Upper lobe of left lung (tissue), 4 donors: ENCODE results near the gene WDR6.

Source experiments
- EP300 ChIP-seq, 4 donors: sonication (generic); formaldehyde crosslinking; IDR thresholded peaks; one replicate each; pipeline ENCODE4 v1.5.1; 2017; ENCODE audit warnings: antibody characterized with exemption in 4 of 4, control low read depth in 2 of 4
- POLR2A ChIP-seq, 4 donors: fragments of 450-650 bp; IDR thresholded peaks; one replicate each; pipeline ENCODE4 v1.5.1; 2016 to 2017; ENCODE audit warnings: antibody characterized with exemption in 4 of 4, mild to moderate bottlenecking in 2 of 4
- POLR2AphosphoS5 ChIP-seq, 2 donors: sonication (generic); formaldehyde crosslinking; IDR thresholded peaks; one replicate each; pipeline ENCODE4 v1.5.1; 2017; ENCODE audit warnings: antibody characterized with exemption in 2 of 2
- TF ChIP-seq, protein P1 (sequence below), 6 experiments: fragments of 450-650 bp in 4 of 6; fragments of 200-600 bp in 2 of 6; sonication (generic) in 2 of 6; IDR thresholded peaks; one replicate each; pipeline ENCODE4 v1.5.1; 2016 to 2019; ENCODE audit warnings: antibody characterized with exemption in 6 of 6

DNA sequence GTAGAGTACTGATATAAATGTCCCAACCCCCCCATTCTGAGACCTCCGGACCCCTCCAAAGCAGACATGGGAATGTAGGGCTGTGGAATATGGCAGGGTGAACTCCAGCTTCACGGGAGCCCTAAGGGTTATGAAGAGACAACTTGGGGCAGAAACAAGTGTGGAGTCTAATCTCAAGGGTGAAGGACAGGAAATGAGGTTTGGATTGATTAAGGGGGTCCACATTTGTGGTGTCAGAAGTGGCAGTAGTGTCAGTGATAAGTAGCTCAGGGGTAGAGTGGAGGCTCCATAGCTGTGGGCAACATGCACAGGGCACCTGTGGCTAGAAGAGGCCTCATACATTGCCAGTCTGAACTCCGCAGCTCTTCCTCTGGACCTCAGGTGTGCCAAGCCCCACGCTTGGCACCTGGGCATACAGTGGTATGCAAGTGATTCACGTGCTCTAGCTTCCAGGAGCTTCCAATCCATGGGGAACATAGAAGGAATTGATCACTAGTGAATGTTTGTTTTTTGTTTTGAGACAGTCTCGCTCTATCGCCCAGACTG lies 21.3 kb upstream of the WDR6 start:
- no peak for TF ChIP-seq POLR2AphosphoS5 (IDR thresholded peaks at IDR 0.05)
- TF ChIP-seq, protein P1, sequence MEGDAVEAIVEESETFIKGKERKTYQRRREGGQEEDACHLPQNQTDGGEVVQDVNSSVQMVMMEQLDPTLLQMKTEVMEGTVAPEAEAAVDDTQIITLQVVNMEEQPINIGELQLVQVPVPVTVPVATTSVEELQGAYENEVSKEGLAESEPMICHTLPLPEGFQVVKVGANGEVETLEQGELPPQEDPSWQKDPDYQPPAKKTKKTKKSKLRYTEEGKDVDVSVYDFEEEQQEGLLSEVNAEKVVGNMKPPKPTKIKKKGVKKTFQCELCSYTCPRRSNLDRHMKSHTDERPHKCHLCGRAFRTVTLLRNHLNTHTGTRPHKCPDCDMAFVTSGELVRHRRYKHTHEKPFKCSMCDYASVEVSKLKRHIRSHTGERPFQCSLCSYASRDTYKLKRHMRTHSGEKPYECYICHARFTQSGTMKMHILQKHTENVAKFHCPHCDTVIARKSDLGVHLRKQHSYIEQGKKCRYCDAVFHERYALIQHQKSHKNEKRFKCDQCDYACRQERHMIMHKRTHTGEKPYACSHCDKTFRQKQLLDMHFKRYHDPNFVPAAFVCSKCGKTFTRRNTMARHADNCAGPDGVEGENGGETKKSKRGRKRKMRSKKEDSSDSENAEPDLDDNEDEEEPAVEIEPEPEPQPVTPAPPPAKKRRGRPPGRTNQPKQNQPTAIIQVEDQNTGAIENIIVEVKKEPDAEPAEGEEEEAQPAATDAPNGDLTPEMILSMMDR (IDR thresholded peaks at IDR 0.05): no peak
- TF ChIP-seq POLR2A (IDR thresholded peaks at IDR 0.05): no peak
- no peak for TF ChIP-seq EP300 (IDR thresholded peaks at IDR 0.05)
